ENCODE results near the gene COPS4.
"Not testable (repeated sequence)": the region's sequence is repeated elsewhere in the genome, so short reads cannot be mapped to it uniquely, and the experiment has no call there.

COPS4 gene

GRCh38 chr4:83023599-83023998 is 11.4 kb upstream of the COPS4 start:
- peaks cover 0 to 15% (median 5%) of the 10 kb centered on the region in 4 experiments for H3K4me1 ChIP-seq (ENCODE audit: control extremely low read depth in 1 of 4, control insufficient read depth in 4 of 4, insufficient read depth in 4 of 4, low read length in 3 of 4)
- POLR2A ChIA-PET; H3K4me3 ChIP-seq (ENCODE audit: control insufficient read depth in 1 of 7, extremely low read depth in 1 of 7, insufficient read depth in 4 of 7, low read depth in 2 of 7, low read length in 6 of 7); CTCF ChIA-PET; H3K27ac ChIP-seq (ENCODE audit: insufficient read depth in 1 of 2, low read depth in 1 of 2, low read length in 2 of 2, poor library complexity in 1 of 2, severe bottlenecking in 2 of 2); H3K36me3 ChIP-seq (ENCODE audit: control insufficient read depth in 4 of 4, insufficient read depth in 4 of 4, low read length in 3 of 4); H3K27me3 ChIP-seq (replicated peaks in 2 of 5; ENCODE audit: control insufficient read depth in 4 of 5, insufficient read depth in 5 of 5, low read length in 4 of 5); DNase-seq: not testable (repeated sequence)
- WGBS (ENCODE audit: insufficient coverage), result no CpG with 5 or more reads among the region's 1 CpG
- H3K9me3 ChIP-seq (ENCODE audit: control extremely low read depth in 1 of 5, control insufficient read depth in 4 of 5, insufficient read depth in 2 of 5, low read depth in 1 of 5, low read length in 4 of 5), result peaks cover 0 to 19% (median 6%) of the 10 kb centered on the region in 5 experiments

GRCh38 chr4:83024233-83024632 is 10.8 kb upstream of the COPS4 start:
- no peak overlapping the region for H3K27ac ChIP-seq (ENCODE audit: insufficient read depth in 1 of 2, low read depth in 1 of 2, low read length in 2 of 2, poor library complexity in 1 of 2, severe bottlenecking in 2 of 2)
- H3K4me1 ChIP-seq (ENCODE audit: control extremely low read depth in 1 of 4, control insufficient read depth in 4 of 4, insufficient read depth in 4 of 4, low read length in 3 of 4), result peaks cover 0 to 18% (median 5%) of the 10 kb centered on the region in 4 experiments
- no peaks in the 10 kb centered on the region for H3K36me3 ChIP-seq (ENCODE audit: control insufficient read depth in 4 of 4, insufficient read depth in 4 of 4, low read length in 3 of 4)
- ChIA-PET POLR2A (no interaction called here), CTCF (interaction anchor here (1.0 kb wide), 1 partner anchor 9 kb away, joined by 4 read pairs; no protein-coding TSS in a partner anchor)
- no CpG with 5 or more reads among the region's 2 CpGs for WGBS (ENCODE audit: insufficient coverage)
- peaks cover 0 to 19% (median 6%) of the 10 kb centered on the region in 5 experiments for H3K9me3 ChIP-seq (ENCODE audit: control extremely low read depth in 1 of 5, control insufficient read depth in 4 of 5, insufficient read depth in 2 of 5, low read depth in 1 of 5, low read length in 4 of 5)
- DNase-seq, result peak in 2 of 3 donors; percentile 6 to 32
- no peak overlapping the region for H3K4me3 ChIP-seq (ENCODE audit: control insufficient read depth in 1 of 7, extremely low read depth in 1 of 7, insufficient read depth in 4 of 7, low read depth in 2 of 7, low read length in 6 of 7)
- no peaks in the 10 kb centered on the region for H3K27me3 ChIP-seq (replicated peaks in 2 of 5; ENCODE audit: control insufficient read depth in 4 of 5, insufficient read depth in 5 of 5, low read length in 4 of 5)

GRCh38 chr4:83025563-83025962 is 9.4 kb upstream of the COPS4 start:
- ChIA-PET POLR2A (no interaction called here), CTCF (no interaction called here)
- no peak overlapping the region for H3K4me3 ChIP-seq (ENCODE audit: control insufficient read depth in 1 of 7, extremely low read depth in 1 of 7, insufficient read depth in 4 of 7, low read depth in 2 of 7, low read length in 6 of 7)
- H3K27ac ChIP-seq (ENCODE audit: insufficient read depth in 1 of 2, low read depth in 1 of 2, low read length in 2 of 2, poor library complexity in 1 of 2, severe bottlenecking in 2 of 2), result no peak overlapping the region
- DNase-seq, result no peak
- H3K36me3 ChIP-seq (ENCODE audit: control insufficient read depth in 4 of 4, insufficient read depth in 4 of 4, low read length in 3 of 4), result no peaks in the 10 kb centered on the region
- no peaks in the 10 kb centered on the region for H3K27me3 ChIP-seq (replicated peaks in 2 of 5; ENCODE audit: control insufficient read depth in 4 of 5, insufficient read depth in 5 of 5, low read length in 4 of 5)
- peaks cover 0 to 7% (median under 1%) of the 10 kb centered on the region in 4 experiments for H3K4me1 ChIP-seq (ENCODE audit: control extremely low read depth in 1 of 4, control insufficient read depth in 4 of 4, insufficient read depth in 4 of 4, low read length in 3 of 4)
- peaks cover 0 to 19% (median 6%) of the 10 kb centered on the region in 5 experiments for H3K9me3 ChIP-seq (ENCODE audit: control extremely low read depth in 1 of 5, control insufficient read depth in 4 of 5, insufficient read depth in 2 of 5, low read depth in 1 of 5, low read length in 4 of 5)

GRCh38 chr4:83028976-83029375 is 6.0 kb upstream of the COPS4 start:
- H3K9me3 ChIP-seq (ENCODE audit: control extremely low read depth in 1 of 5, control insufficient read depth in 4 of 5, insufficient read depth in 2 of 5, low read depth in 1 of 5, low read length in 4 of 5), result peaks cover 0 to 14% (median 6%) of the 10 kb centered on the region in 5 experiments
- peaks cover 0 to 3% (median 0%) of the 10 kb centered on the region in 4 experiments for H3K4me1 ChIP-seq (ENCODE audit: control extremely low read depth in 1 of 4, control insufficient read depth in 4 of 4, insufficient read depth in 4 of 4, low read length in 3 of 4)
- no peak overlapping the region for H3K27ac ChIP-seq (ENCODE audit: insufficient read depth in 1 of 2, low read depth in 1 of 2, low read length in 2 of 2, poor library complexity in 1 of 2, severe bottlenecking in 2 of 2)
- CTCF ChIA-PET, result interaction anchor here (1.0 kb wide), 1 partner anchor 16 kb away, joined by 3 read pairs; no protein-coding TSS in a partner anchor
- H3K36me3 ChIP-seq (ENCODE audit: control insufficient read depth in 4 of 4, insufficient read depth in 4 of 4, low read length in 3 of 4), result no peaks in the 10 kb centered on the region
- H3K27me3 ChIP-seq (replicated peaks in 2 of 5; ENCODE audit: control insufficient read depth in 4 of 5, insufficient read depth in 5 of 5, low read length in 4 of 5), result no peaks in the 10 kb centered on the region
- 60% methylated on average over 2 of the region's 3 CpGs for WGBS (ENCODE audit: insufficient coverage)
- DNase-seq, result no peak
- H3K4me3 ChIP-seq (ENCODE audit: control insufficient read depth in 1 of 7, extremely low read depth in 1 of 7, insufficient read depth in 4 of 7, low read depth in 2 of 7, low read length in 6 of 7), result no peak overlapping the region
- POLR2A ChIA-PET, result no interaction called here

- Histone ChIP-seq H3K4me1 (ENCODE audit: control extremely low read depth in 1 of 4, control insufficient read depth in 4 of 4, insufficient read depth in 4 of 4, low read length in 3 of 4) (peaks cover 0 to 3% (median 0%) of the 10 kb centered on the region in 4 experiments), H3K27me3 (replicated peaks in 2 of 5; ENCODE audit: control insufficient read depth in 4 of 5, insufficient read depth in 5 of 5, low read length in 4 of 5) (no peaks in the 10 kb centered on the region), H3K4me3 (ENCODE audit: control insufficient read depth in 1 of 7, extremely low read depth in 1 of 7, insufficient read depth in 4 of 7, low read depth in 2 of 7, low read length in 6 of 7) (no peak overlapping the region), H3K9me3 (ENCODE audit: control extremely low read depth in 1 of 5, control insufficient read depth in 4 of 5, insufficient read depth in 2 of 5, low read depth in 1 of 5, low read length in 4 of 5) (peaks cover 0 to 9% (median 3%) of the 10 kb centered on the region in 5 experiments), H3K27ac (ENCODE audit: insufficient read depth in 1 of 2, low read depth in 1 of 2, low read length in 2 of 2, poor library complexity in 1 of 2, severe bottlenecking in 2 of 2) (no peak overlapping the region), H3K36me3 (ENCODE audit: control insufficient read depth in 4 of 4, insufficient read depth in 4 of 4, low read length in 3 of 4) (no peaks in the 10 kb centered on the region)
- ChIA-PET CTCF (interaction anchor here (0.9 to 1.0 kb wide), 3 partner anchors 7 to 17 kb away, joined by 3 read pairs; no protein-coding TSS in a partner anchor), POLR2A (no interaction called here)
- no CpG with 5 or more reads among the region's 1 CpG for WGBS (ENCODE audit: insufficient coverage)
- no peak for DNase-seq
These were observed 5.3 kb upstream of the COPS4 start for GRCh38 chr4:83029688-83030087.

GRCh38 chr4:83036991-83037665 is 2.1 kb downstream of the COPS4 start:
- WGBS (ENCODE audit: insufficient coverage), result 77% methylated on average over 2 of the region's 5 CpGs
- no peak for DNase-seq
- POLR2A ChIA-PET, result no interaction called here
- H3K9me3 ChIP-seq (ENCODE audit: control extremely low read depth in 1 of 5, control insufficient read depth in 4 of 5, insufficient read depth in 2 of 5, low read depth in 1 of 5, low read length in 4 of 5), result no peaks in the 10 kb centered on the region
- H3K27me3 ChIP-seq (replicated peaks in 2 of 5; ENCODE audit: control insufficient read depth in 4 of 5, insufficient read depth in 5 of 5, low read length in 4 of 5), result no peaks in the 10 kb centered on the region
- H3K27ac ChIP-seq (ENCODE audit: insufficient read depth in 1 of 2, low read depth in 1 of 2, low read length in 2 of 2, poor library complexity in 1 of 2, severe bottlenecking in 2 of 2), result peak overlapping the region in 1 of 2 experiments; percentile 12
- peaks cover 0 to 6% (median 0%) of the 10 kb centered on the region in 4 experiments for H3K36me3 ChIP-seq (ENCODE audit: control insufficient read depth in 4 of 4, insufficient read depth in 4 of 4, low read length in 3 of 4)
- H3K4me1 ChIP-seq (ENCODE audit: control extremely low read depth in 1 of 4, control insufficient read depth in 4 of 4, insufficient read depth in 4 of 4, low read length in 3 of 4), result peaks cover 13 to 20% (median 16%) of the 10 kb centered on the region in 4 experiments
- CTCF ChIA-PET, result interaction anchor here (1.2 to 1.8 kb wide), 6 partner anchors 11 to 48 kb away, joined by 3 to 6 read pairs (median 4); partner anchors contain the start of gene LIN54
- peak overlapping the region in 2 of 7 experiments; percentile 30 to 33 for H3K4me3 ChIP-seq (ENCODE audit: control insufficient read depth in 1 of 7, extremely low read depth in 1 of 7, insufficient read depth in 4 of 7, low read depth in 2 of 7, low read length in 6 of 7)

GRCh38 chr4:83040269-83040668 is 5.3 kb downstream of the COPS4 start:
- no peaks in the 10 kb centered on the region for H3K27me3 ChIP-seq (replicated peaks in 2 of 5; ENCODE audit: control insufficient read depth in 4 of 5, insufficient read depth in 5 of 5, low read length in 4 of 5)
- 100% methylated on average over 1 of the region's 3 CpGs for WGBS (ENCODE audit: insufficient coverage)
- H3K4me1 ChIP-seq (ENCODE audit: control extremely low read depth in 1 of 4, control insufficient read depth in 4 of 4, insufficient read depth in 4 of 4, low read length in 3 of 4), result peaks cover 13 to 20% (median 16%) of the 10 kb centered on the region in 4 experiments
- ChIA-PET POLR2A (interaction anchor here (0.6 kb wide), 2 partner anchors 29 to 188 kb away, joined by 3 read pairs; no protein-coding TSS in a partner anchor), CTCF (interaction anchor here (1.0 to 1.7 kb wide), 2 partner anchors 16 to 35 kb away, joined by 3 to 5 read pairs; no protein-coding TSS in a partner anchor)
- no peak overlapping the region for H3K4me3 ChIP-seq (ENCODE audit: control insufficient read depth in 1 of 7, extremely low read depth in 1 of 7, insufficient read depth in 4 of 7, low read depth in 2 of 7, low read length in 6 of 7)
- peaks cover 0 to 6% (median 0%) of the 10 kb centered on the region in 4 experiments for H3K36me3 ChIP-seq (ENCODE audit: control insufficient read depth in 4 of 4, insufficient read depth in 4 of 4, low read length in 3 of 4)
- no peaks in the 10 kb centered on the region for H3K9me3 ChIP-seq (ENCODE audit: control extremely low read depth in 1 of 5, control insufficient read depth in 4 of 5, insufficient read depth in 2 of 5, low read depth in 1 of 5, low read length in 4 of 5)
- no peak for DNase-seq
- no peak overlapping the region for H3K27ac ChIP-seq (ENCODE audit: insufficient read depth in 1 of 2, low read depth in 1 of 2, low read length in 2 of 2, poor library complexity in 1 of 2, severe bottlenecking in 2 of 2)

All from common myeloid progenitor, CD34-positive (primary cell).